Stomach (tissue), 9 donors: ENCODE results near the gene PACS2. TPM values are rescaled to one million over a fixed set of nuclear protein-coding genes. Genes with fewer than 3 reads are reported as not detected.
A peak's percentile ranks its signal among the peaks of the same experiment; 100 is the strongest.

Source experiments
- DNase-seq, 2 donors: peaks; one replicate each; pipeline versions ENCODE4 v3.0.0 to v3.0.0-alpha.2; 2013 to 2019
- H3K27ac ChIP-seq, 5 donors: fragments of 200-600 bp in 4 of 5; sonication (generic) in 4 of 5; one replicate each; pipeline ENCODE4 v1.5.1; 2013 to 2019; ENCODE audit warnings: mild to moderate bottlenecking in 1 of 5, moderate library complexity in 1 of 5
- H3K27me3 ChIP-seq, 3 donors: fragments of 200-600 bp; sonication (generic); one replicate each; pipeline ENCODE4 v1.5.1; 2017 to 2019; ENCODE audit warnings: mixed run types in 1 of 3
- H3K36me3 ChIP-seq, 4 donors: fragments of 200-600 bp; sonication (generic); 1 replicate in 3 of 4; 2 replicates in 1 of 4; pipeline ENCODE4 v1.5.1; 2016 to 2019
- H3K4me1 ChIP-seq, 4 donors: fragments of 200-600 bp; sonication (generic); one replicate each; pipeline ENCODE4 v1.5.1; 2016 to 2019
- H3K4me3 ChIP-seq, 4 donors: fragments of 200-600 bp; sonication (generic) in 3 of 4; one replicate each; pipeline ENCODE4 v1.5.1; 2016 to 2019; ENCODE audit warnings: mild to moderate bottlenecking in 1 of 4
- H3K9me3 ChIP-seq, 4 donors: fragments of 200-600 bp; sonication (generic); one replicate each; pipeline ENCODE4 v1.5.1; 2016 to 2019
- EP300 ChIP-seq: sonication (generic); formaldehyde crosslinking; IDR thresholded peaks from one replicate; pipeline ENCODE4 v1.6.1; 2017; ENCODE audit warnings: antibody characterized with exemption
- POLR2A ChIP-seq, 4 donors: fragments of 450-650 bp; IDR thresholded peaks; one replicate each; pipeline ENCODE4 v1.6.1; 2016; ENCODE audit warnings: antibody characterized with exemption in 4 of 4, control low read depth in 2 of 4, mild to moderate bottlenecking in 1 of 4, moderate library complexity in 1 of 4
- POLR2AphosphoS5 ChIP-seq, 3 donors: sonication (generic); formaldehyde crosslinking; IDR thresholded peaks; one replicate each; pipeline ENCODE4 v1.6.1; 2016; ENCODE audit warnings: antibody characterized with exemption in 3 of 3
- WGBS, 5 donors: extraction: QIAGEN DNeasy Blood & Tissue Kit in 3 of 5; methylation state at CpG; one replicate each; pipeline versions ENCODE4 v1.1.5 to v1.1.7; 2013 to 2018; 5-methylcytosine and 5-hydroxymethylcytosine counted together
- intact Hi-C: fragments of 100-400 bp; cut with DNase I; formaldehyde crosslinking; loops from one replicate; pipeline ENCODE4 v1.15.1; 2023; ENCODE audit warnings: low total_unique reads
- polyA plus RNA-seq, 3 donors: library from polyadenylated mRNA; stranded (reverse); fragments of 200-250 nt; gene quantifications; one replicate each; pipeline ENCODE4 v1.2.3, GENCODE V29; 2013
- total RNA-seq, 5 donors: library from RNA; depleted of rRNA; stranded (reverse); fragments of >200 nt; gene quantifications; one replicate each; pipeline versions ENCODE4 v1.1.0 to v1.2.3, GENCODE V29; 2014 to 2016
- TF ChIP-seq, protein P1 (sequence below), 7 experiments: fragments of 450-650 bp in 4 of 7; fragments of 200-600 bp in 3 of 7; sonication (generic) in 3 of 7; IDR thresholded peaks; one replicate each; pipeline ENCODE4 v1.5.1; 2016 to 2019; ENCODE audit warnings: antibody characterized with exemption in 7 of 7, control low read depth in 2 of 7, mild to moderate bottlenecking in 1 of 7
- donor health status: healthy with polysubstance abuse.
- donor health status: Bipolar disorder and iron deficiency.
- donor health status: healthy.

Gene PACS2
- total and polyA plus RNA-seq, 8 donors, result 23.4 to 209 (median 48.8) TPM

- peaks cover 39 to 52% (median 45%) of the 10 kb centered on the region in 4 donors for H3K4me1 ChIP-seq
- 42 to 58% (median 47%) methylated on average over 11 of the region's 11 CpGs for WGBS, 5 donors
- peaks cover 0 to 4% (median 0%) of the 10 kb centered on the region in 4 donors for H3K36me3 ChIP-seq
- DNase-seq, result no peak
- no peak for TF ChIP-seq POLR2AphosphoS5 (IDR thresholded peaks at IDR 0.05)
- TF ChIP-seq, protein P1, sequence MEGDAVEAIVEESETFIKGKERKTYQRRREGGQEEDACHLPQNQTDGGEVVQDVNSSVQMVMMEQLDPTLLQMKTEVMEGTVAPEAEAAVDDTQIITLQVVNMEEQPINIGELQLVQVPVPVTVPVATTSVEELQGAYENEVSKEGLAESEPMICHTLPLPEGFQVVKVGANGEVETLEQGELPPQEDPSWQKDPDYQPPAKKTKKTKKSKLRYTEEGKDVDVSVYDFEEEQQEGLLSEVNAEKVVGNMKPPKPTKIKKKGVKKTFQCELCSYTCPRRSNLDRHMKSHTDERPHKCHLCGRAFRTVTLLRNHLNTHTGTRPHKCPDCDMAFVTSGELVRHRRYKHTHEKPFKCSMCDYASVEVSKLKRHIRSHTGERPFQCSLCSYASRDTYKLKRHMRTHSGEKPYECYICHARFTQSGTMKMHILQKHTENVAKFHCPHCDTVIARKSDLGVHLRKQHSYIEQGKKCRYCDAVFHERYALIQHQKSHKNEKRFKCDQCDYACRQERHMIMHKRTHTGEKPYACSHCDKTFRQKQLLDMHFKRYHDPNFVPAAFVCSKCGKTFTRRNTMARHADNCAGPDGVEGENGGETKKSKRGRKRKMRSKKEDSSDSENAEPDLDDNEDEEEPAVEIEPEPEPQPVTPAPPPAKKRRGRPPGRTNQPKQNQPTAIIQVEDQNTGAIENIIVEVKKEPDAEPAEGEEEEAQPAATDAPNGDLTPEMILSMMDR (IDR thresholded peaks at IDR 0.05), result no peak
- no peak for TF ChIP-seq EP300
- no peak for TF ChIP-seq POLR2A (IDR thresholded peaks at IDR 0.05)
- intact Hi-C loops, result no loop called here
- H3K4me3 ChIP-seq, result peak overlapping the region in 1 of 4 donors; percentile 8
- no peaks in the 10 kb centered on the region for H3K9me3 ChIP-seq
- no peaks in the 10 kb centered on the region for H3K27me3 ChIP-seq
- peak overlapping the region in 4 of 5 donors; percentile 1 to 90 (median 46) for H3K27ac ChIP-seq
Observed at GRCh38 chr14:105317546-105317945, 3.0 kb downstream of the PACS2 start.

DNA sequence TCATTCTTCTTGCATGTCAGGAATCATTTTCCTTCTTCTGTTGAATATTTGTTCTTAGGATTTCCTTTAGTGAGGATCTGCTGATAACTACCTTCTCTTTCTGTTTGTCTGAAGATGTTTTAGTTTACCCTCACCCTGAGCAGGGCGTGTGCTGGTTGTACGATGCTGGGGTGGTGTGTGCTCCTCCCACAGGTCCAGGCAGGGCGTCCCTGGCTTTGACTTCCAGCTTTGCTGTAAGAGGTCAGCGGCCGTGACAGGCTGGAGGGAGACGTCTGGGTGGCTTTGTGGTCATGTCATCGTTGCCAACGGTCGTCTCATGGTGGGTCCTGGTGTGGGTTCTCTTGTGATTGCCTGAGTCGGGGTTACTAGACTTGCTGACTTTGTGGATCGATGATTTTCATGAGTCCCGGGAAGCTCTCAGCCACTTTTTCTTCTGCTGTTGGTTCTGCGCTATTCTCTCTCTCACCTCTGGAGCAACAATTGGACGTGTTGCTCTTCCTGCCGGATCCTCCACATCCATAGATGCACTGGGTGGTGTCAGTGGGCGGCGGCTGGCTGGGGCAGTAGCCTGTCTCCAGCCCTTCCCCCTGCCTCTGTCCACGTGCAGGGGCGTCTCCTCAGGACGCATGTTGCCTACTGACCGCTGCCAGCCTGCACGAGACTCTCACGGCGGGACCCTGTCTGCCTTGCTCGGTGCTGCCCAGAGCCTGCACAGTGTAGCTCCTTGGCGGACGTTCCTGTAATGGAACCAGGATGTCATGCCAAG is 8.4 kb downstream of the PACS2 start:
- no peaks in the 10 kb centered on the region for H3K9me3 ChIP-seq
- intact Hi-C loops, result no loop called here
- peak overlapping the region in 1 of 5 donors; percentile 62 for H3K27ac ChIP-seq
- TF ChIP-seq, protein P1 (IDR thresholded peaks at IDR 0.05), result no peak
- TF ChIP-seq POLR2AphosphoS5 (IDR thresholded peaks at IDR 0.05), result no peak
- TF ChIP-seq POLR2A (IDR thresholded peaks at IDR 0.05), result no peak
- TF ChIP-seq EP300, result no peak
- 72 to 81% (median 81%) methylated on average over 24 to 27 of the region's 27 CpGs for WGBS, 5 donors
- peaks cover 0 to 4% (median 4%) of the 10 kb centered on the region in 4 donors for H3K36me3 ChIP-seq
- no peak overlapping the region for H3K4me3 ChIP-seq
- no peak for DNase-seq
- peaks cover 10 to 59% (median 29%) of the 10 kb centered on the region in 4 donors for H3K4me1 ChIP-seq
- no peaks in the 10 kb centered on the region for H3K27me3 ChIP-seq

- no peak for DNase-seq
- TF ChIP-seq, protein P1 (IDR thresholded peaks at IDR 0.05), result no peak
- no peak for TF ChIP-seq EP300
- no peak for TF ChIP-seq POLR2A (IDR thresholded peaks at IDR 0.05)
- no peak for TF ChIP-seq POLR2AphosphoS5 (IDR thresholded peaks at IDR 0.05)
- intact Hi-C loops, result no loop called here
- H3K36me3 ChIP-seq, result peaks cover 0 to 4% (median 4%) of the 10 kb centered on the region in 4 donors
- no peak overlapping the region for H3K4me3 ChIP-seq
- peaks cover 7 to 60% (median 31%) of the 10 kb centered on the region in 4 donors for H3K4me1 ChIP-seq
- no peaks in the 10 kb centered on the region for H3K9me3 ChIP-seq
- H3K27ac ChIP-seq, result peak overlapping the region in 1 of 5 donors; percentile 62
- H3K27me3 ChIP-seq, result no peaks in the 10 kb centered on the region
- 92 to 97% (median 95%) methylated on average over 11 to 13 of the region's 13 CpGs for WGBS, 5 donors
Observed at GRCh38 chr14:105323663-105324062, 9.1 kb downstream of the PACS2 start.

GRCh38 chr14:105324080-105324778 is 9.7 kb downstream of the PACS2 start:
- WGBS, 5 donors, result 81 to 100% (median 92%) methylated on average over 6 to 30 of the region's 30 CpGs
- H3K9me3 ChIP-seq, result no peaks in the 10 kb centered on the region
- H3K36me3 ChIP-seq, result peaks cover 0 to 4% (median 4%) of the 10 kb centered on the region in 4 donors
- H3K27me3 ChIP-seq, result no peaks in the 10 kb centered on the region
- peaks cover 7 to 65% (median 33%) of the 10 kb centered on the region in 4 donors for H3K4me1 ChIP-seq
- intact Hi-C loops, result no loop called here
- peak in 1 of 2 donors; percentile 57 for DNase-seq
- peak overlapping the region in 1 of 5 donors; percentile 62 for H3K27ac ChIP-seq
- no peak overlapping the region for H3K4me3 ChIP-seq
- TF ChIP-seq EP300 (no peak), POLR2A (IDR thresholded peaks at IDR 0.05) (no peak), POLR2AphosphoS5 (IDR thresholded peaks at IDR 0.05) (no peak)
- TF ChIP-seq, protein P1 (IDR thresholded peaks at IDR 0.05), result no peak
